ENCODE results near the gene MYOZ3.

MYOZ3 gene

DNA sequence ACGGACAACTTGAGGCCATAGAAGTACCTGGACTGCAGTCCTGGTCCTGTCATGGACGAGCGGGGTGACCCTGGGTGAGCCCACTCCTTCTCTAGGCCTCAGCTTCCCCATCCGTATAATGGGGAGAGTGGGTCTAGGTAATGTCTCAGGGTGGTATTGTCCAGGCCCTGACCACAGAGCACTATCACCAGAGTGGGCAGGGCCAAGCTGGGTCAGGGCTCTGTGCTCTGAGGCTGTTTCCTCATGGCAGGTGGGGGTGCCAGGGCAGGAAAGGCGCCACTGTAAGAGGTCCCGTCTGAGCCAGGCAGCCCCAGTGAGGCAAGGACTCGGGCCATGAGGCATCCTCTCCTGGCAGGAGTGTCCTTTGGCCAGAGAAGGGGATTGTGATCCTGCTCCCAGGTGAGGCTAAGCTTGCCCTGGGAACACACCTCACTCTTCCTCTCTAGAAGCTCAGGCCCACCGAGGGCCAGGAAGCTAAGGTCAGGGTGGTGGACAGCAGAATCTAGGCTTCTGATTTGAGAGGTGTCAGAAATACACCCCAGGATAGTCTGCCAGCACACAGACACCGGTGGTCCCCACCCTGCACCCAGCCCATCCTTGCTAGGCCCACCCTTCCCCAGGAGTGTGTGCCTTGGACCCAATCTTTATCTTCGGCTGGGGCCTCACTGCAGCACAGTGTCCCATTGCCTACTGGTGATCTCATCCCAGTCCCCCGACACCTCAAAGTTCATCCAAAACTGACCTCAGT lies 1.5 kb upstream of the MYOZ3 start:
- DNase-seq, result no peak

DNA sequence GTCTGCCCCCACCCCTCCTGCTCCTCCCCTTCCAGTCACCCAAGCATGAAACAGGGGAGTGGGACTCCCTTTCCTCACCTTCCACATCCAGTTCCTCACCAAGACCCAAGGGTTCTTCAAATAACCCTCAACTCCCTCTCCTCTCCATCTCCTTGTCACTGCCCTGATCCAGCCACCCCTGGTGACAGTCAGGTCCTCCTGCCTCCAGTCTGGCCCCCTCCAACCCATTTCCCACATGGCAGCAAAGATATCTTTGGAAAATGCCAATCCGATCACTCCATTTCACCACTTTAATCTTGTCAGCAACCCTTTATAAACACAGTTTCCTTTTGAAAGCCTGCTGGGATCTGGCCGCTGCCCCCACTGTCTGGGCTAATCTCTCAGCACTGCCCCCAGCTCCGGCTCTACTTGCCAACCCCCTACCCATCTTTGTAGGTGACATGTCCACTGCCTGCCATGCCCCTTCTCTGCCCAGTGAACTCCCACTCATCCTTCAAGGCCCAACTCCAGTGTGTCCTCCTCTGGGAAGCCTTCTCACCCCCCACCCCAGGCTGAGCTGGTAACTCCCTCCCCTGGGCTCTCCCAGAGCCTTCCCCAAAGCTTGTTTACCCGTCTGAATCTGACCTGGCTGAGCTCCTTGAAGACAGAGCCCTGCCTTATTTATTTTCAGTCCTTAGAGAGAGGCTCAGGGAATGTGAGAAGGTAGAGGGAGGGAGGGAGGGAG lies 781 bp upstream of the MYOZ3 start:
- DNase-seq, result no peak

DNA sequence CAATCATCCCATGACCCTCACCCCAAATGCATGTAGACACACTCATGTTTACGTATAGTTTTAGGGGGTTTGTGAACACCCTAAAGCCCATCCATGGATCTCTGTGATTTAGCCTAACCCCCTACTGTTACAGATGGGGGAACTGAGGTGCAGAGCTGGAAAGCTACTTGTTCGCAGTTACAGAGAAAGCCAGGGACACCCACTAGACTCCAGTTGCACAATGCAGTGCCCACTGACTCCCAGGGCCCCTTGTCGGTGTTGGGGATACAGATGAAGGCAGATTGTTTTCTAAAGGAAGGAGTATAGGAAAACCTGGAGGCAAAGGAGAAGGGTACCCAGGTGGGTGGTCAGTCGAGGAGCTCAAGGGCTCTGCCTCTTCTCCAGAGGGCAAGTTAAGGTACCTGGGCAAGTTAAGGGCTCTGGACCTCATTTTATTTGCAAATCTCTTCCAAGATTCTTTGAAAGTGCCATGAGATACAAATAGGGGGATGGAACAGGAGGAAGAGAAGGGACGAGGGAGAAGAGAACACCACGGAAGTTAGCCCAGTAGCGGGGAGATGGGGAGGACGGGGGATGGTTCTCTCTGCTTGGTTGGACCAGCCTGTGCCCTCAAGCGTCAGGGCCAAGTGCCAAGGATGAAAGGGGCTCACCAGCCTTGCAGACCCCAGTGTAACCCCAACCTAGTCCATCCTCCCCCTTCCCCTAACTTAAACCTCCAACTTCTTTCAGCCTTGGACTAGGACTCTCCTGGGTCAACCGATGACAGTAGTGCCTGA lies 958 bp downstream of the MYOZ3 start:
- DNase-seq, result no peak

DNA sequence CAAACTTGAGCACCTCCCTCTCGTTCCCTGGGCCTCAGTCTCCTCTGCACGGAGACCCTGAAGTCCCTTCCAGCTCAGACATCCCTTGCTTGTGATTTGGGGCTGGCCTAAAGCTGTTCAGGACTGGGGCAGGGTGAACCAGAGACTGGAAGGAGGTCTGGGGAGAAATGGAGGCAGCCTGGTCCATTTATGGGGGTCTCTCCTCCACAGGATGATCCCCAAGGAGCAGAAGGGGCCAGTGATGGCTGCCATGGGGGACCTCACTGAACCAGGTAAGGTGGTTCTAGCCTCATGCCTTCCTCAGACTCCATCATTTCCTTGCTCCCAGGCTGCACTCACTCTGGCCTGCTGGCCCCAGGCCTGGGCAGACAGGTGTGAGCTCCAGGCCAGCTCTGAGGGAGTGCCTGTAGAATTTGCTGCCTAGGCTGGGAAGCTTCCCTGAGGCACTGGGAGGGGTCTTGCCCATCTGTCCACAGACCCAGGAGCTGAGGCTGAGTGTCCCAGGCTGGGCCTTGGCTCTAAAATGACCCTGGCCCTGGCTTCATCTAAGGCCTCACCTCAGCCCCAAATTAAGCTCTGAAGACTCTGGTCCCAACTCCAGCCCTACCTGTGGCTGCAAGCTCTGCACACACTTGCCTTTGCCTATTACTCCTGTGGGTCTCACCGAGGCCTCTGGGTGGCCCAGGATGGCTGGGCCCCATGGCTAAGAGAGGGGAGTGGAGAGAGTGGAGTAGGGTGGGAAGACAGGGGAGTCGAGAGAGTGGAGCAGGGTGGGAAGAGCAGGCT lies 1.9 kb downstream of the MYOZ3 start:
- no peak for DNase-seq

DNA sequence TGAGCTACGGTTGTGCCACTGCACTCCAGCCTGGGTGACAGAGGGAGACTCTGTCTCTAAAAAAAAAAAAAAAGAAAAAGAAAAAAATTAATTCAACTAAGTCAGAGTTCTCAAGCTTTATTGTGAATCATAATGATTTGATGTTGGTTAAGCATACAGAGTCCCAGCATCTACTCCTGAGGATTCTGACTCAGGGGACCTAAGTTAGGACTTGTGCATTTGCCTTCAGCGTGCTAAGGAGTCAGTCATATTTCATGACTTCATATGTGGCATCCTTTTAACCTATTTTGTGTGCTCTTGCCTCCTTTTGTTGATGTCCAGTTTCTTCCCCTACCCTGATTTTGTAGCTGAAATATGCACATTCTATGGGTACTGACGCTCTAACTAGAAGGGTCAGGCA lies 2.9 kb downstream of the MYOZ3 start:
- DNase-seq, result no peak

DNA sequence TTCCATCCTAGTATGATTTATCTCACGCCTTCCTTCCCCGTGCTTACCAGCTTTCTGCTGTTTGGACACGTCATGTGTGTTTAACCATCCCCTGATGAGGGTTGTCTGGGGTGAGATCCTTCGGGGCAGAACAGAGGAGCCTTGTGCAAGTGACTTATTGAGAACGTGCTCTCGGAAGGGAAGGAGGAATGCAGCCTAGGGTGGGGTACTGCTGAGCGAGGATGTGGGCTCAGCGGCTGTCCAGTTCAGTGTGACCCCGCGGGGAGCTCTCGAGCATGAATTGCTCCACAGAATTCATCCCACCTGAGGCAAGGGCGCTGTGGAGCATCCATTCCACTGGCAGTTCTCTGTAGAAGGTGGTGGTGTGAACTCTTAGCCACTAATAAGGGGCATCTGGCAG lies 4.0 kb downstream of the MYOZ3 start:
- DNase-seq, result no peak

DNA sequence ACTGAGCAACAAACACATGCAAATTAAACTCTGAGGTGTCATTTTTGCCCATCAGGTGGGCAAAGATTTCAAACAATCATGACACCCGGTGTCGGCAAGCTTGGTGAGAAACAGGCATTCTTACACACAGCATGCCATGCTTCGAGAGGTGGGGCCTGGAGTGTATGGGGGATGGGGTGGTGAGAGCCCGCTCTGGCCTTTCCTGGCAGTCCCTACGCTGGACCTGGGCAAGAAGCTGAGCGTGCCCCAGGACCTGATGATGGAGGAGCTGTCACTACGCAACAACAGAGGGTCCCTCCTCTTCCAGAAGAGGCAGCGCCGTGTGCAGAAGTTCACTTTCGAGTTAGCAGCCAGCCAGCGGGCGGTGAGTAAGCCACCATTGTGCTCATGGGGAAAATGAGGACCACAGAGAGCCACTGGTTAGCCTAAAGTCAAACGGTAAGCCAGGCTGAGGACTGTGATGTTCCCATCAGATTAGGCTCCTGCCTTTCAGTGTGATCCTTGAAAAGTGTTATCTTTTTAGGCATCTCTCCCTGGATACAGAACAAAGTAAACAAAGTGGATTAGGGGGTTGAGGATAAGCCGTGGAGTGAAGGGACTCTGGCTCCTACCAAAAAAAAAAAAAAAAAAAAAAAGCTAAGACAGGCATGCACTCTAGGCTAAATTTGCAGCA lies 9.4 kb downstream of the MYOZ3 start:
- DNase-seq, result no peak

DNA sequence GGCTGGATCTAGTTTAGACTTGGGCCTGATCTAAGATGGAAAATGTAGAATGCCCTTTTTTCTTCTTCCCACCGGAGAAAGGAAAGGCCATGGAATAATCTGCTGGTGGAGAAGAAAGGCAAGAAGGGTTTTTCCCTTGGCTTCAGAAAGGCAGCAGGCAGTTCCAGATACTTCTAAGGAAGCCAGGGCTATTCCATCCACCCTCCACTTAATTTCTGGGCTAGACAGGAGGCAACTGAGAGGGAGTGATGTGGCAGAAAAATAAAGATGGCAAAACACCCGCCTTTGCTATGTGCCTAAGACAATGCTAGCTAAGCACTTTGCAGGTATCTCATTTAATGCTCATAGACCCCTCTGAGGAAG lies 9.9 kb downstream of the MYOZ3 start:
- DNase-seq, result no peak

DNA sequence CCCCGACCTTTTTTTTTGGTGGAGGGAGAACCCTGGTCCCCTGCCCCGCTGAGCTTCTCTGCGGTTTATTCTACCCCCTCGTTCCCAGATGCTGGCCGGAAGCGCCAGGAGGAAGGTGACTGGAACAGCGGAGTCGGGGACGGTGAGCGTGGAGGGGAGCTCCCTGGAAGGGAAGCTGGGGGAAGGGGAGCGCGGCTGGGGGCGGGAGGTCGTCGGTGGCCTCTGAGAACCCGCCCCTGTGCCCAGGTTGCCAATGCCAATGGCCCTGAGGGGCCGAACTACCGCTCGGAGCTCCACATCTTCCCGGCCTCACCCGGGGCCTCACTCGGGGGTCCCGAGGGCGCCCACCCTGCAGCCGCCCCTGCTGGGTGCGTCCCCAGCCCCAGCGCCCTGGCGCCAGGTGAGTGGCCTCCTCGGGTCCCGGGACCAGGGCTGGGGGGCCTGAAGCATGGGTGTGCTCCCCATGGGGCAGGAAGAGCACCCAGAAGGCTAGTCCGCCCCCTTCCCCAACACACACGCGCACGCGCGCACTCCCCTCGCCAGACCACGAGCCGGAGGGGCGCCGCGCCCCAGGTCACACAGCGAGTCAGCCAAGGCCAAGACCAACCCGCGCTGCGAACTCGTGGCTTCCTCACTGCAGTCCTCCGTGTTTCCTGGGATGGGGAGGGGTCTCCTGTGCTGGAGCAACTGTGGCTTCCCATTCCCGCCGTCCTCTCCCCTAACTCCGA lies 10.6 kb downstream of the MYOZ3 start:
- DNase-seq, result peak; percentile 22 to 75

DNA sequence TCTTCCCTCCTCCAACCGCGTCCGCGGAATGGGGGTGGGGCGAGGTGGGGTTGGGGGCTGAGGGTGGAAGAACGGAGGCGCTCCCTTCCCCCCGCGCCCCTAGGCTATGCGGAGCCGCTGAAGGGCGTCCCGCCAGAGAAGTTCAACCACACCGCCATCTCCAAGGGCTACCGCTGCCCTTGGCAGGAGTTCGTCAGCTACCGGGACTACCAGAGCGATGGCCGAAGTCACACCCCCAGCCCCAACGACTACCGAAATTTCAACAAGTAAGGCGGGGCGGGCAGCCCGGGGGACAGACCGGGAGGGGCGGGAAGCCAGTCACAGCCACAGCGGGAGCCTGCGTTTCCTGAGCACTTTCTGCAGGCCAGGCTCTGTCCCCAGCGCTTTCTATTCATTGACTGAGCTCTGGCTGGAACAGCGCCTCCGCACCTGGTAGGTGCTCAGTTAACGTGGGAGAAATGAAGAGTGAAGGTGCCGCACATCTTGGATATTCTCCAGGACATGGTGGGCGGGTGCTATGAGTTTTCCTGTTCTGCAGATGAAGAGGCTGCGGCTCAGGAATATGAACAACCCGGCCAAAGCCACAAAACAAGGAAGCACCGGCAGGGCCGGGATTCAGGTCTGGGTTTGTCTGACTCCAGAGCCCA lies 11.3 kb downstream of the MYOZ3 start:
- peak; percentile 22 to 75 for DNase-seq

DNA sequence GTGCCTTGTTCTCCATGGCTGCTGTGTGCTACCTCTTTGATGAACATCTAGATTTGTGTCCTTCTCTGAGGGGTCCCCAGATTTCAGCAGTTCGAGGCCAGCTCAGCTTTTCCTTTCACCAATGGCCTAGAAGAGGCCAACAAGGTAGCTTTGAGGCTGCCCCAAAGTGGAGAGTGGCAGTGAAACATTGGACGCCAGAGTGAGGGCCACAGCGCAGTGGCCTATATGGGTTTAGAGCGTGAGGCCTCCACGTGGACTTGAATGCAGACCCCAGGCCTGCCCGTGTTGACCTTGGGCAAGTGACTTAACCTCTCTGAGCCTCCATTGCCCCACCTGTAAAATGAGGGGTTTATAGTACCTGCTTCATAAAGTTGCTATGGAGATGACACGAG lies 11.8 kb downstream of the MYOZ3 start:
- no peak for DNase-seq

DNA sequence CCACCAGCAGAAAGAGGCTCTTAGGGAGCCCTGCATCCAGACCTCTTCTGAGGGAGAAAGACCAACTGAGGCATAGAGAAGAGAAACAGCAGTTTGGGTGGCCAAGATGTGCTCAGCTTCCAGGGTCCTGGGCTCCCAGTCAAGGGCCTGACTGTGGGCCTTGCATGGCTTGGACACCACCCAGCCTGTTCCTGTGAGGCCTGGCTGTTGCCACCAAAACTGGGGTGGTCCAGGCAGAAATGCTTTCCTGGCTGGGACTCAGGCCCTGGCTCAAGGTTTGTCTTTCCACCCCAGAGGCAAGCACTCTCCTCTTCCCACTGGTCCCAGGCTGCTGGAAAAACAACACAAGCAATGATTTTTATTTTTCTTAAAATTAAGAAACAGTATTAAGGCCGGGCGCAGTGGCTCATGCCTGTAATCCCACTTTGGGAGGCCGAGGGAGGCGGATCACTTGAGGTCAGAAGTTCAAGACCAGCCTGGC lies 13.3 kb downstream of the MYOZ3 start:
- no peak for DNase-seq

DNA sequence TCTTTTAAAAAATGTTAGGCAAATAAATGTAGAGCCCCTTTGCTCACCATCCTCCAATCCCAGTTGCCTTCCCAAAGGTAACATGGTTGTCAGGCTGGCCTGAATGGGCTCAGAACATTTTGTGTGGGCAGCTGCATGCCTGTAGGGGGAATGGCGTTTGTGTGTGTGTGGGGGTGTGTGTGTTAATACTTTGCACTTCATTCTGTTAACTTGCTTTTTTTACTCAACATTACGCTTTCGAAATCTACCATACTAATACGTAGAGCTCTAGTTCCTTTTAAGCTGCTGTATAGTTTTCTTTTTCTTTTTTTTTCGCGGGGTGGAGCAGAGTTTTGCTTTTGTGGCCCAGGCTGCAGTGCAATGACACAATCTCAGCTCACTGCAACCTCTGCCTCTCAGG lies 14.0 kb downstream of the MYOZ3 start:
- DNase-seq, result no peak

DNA sequence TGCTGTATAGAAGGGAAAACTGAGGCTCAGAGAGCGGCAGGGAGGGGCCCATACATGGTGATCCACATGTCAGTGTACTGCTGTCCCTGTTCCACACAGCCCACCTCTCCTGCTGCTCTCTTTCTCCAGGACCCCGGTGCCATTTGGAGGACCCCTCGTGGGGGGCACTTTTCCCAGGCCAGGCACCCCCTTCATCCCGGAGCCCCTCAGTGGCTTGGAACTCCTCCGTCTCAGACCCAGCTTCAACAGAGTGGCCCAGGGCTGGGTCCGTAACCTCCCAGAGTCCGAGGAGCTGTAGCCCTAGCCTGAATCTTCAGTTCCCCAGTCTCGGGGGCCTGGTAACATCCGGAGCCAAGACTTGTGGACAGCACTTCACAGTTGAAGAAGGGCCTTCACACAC lies 15.5 kb downstream of the MYOZ3 start:
- DNase-seq, result no peak

DNA sequence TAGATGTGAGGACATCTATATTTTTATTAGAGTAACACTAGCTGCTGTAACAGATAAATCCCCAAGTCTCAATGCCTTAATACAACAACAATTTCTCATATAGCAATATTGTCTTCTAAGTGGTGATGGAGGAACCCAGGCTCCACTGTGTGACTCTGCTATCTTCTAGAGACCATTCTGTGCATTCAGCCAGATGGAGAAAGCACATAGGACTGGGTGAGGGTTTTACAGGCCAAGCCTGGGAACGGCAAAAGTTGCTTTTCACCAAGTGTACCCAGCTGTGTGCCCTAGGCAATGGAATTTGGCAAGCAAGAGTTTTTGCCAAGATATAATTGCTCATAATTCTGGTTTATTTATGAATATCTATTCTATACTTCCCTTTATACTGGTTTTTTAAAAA lies 28.1 kb downstream of the MYOZ3 start:
- DNase-seq, result no peak

DNA sequence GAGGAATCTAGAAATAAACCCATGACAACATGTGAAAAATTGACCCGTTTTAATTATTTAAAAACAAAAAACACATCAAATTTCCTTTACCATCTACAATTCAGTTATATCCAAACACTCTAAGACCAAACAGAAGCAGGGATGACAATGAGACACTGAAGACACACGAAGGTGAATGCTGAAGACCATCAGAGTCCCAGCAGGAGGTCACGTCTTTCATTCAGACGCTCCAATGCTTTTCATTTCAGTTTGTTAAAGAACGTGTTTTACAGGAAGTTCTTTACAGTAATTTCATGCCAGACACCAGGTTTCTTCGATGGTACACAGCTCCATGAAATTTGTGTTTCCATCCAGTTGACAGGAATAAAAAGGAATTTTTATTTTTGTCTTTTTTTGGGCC lies 29.7 kb downstream of the MYOZ3 start:
- DNase-seq, result no peak

DNA sequence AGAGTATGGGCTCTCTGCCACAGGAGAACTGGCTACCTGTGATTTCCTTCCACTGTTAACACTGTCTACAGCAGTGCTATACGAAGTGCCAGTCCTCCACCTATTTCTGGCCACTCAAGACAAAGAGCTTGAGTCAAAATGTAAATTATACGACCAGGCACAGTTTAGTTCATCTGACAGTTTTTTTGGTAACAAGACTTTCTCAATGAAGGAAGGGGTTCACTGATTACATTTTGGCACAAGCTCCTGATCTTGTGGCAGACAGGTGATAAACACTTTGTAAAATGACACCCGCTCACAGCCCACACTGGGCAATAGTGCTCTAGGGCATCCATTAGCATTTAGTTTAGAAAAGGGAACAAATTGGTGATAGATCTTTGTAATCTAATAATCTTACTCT lies 31.2 kb downstream of the MYOZ3 start:
- DNase-seq, result no peak

DNA sequence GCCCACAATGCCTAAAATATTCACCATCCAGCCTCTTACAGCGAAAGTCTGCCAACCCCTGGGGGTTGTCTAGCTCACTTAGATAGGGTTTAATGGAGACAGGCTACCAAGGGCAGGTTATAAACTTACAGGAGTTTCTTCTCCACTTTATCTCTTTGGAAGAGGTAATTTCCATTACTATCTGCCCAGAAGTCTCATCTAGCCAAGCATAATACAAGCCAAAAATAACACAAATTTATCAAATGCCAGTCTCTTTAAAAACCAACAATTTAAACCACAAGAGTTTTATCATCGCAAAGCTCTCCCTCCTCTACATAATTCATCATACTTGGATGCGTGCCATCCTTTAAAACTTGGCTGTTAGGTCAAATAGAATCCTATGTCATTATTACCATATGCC lies 33.6 kb downstream of the MYOZ3 start:
- no peak for DNase-seq

DNA sequence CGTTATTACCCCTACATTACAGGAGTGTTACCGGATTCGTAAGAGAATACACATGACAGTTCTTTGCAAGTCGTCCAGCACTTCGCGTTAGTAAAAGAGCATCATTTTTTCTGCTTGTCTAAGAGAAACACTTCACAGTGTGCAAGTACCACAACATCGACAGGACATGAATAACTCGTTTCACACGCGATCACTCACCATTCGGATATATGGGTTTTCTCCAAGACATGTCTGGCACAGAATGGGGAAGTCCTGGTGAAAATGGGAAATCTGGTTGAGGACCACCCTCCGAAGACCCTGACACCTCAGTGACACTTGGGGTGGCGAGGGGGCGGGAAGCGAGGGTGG lies 39.2 kb downstream of the MYOZ3 start:
- DNase-seq, result peak in 1 of 2 experiments; percentile 48

DNA sequence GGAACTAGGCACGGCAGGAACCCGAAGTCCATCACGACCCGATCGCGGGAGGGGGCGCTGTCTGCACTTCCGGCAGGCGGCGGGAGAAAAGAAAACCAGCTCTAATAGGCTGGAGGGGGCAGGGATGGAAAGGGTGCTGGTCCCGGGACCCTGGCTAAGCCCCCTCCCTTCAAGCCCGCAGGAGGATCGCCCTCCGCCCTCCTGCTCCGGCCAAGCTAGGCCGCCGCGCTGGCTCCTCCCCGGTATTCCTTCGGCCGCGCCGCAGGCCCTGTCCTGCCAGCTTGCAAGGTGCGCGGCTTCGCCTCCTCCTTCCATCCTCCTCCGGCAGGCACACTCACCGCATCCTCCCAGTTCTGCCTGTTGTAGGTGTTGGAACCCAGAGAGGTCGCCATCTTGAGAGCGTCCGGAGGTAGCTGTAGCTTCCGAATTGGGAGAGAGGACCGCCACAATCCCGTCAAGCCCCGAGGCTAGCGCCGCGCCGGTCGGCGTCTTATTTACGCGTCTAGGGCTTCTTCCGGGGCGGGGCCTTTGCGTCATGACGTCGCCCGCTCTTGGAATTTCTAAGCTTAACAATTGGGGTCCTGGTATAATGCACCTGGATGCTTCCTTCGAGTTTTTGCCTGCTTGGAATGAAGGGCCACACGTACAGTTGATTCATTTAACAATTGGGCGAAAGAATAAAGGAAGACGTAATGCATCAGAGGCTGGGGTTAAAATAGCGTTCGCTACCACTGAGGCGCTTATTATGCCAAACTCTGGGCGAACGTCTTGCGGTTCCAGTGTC lies 39.7 kb downstream of the MYOZ3 start, which contains the start of gene RBM22:
Gene RBM22, minus strand, starts transcription at position 469 of the 784 bp plus-strand sequence. Its CDS starts 77 bp downstream, at position 392.
- DNase-seq, result peak; percentile 88 to 96

Data from NCI-H526 (cell line).